ENCODE data around the gene VEZF1.

Gene VEZF1

GRCh38 chr17:57987581-57988300, at the start of gene VEZF1:
VEZF1 (minus strand) TSS chr17:57988254; CDS start chr17:57988111, 143 bp downstream.
- H3K27me3 ChIP-seq (replicated peaks; ENCODE audit: control insufficient read depth, insufficient read depth, low read length), result no peaks in the 10 kb centered on the region
- DNase-seq (ENCODE audit: extremely low read depth, insufficient read length), result peak; percentile 82
- TF ChIP-seq CTCF (IDR thresholded peaks at IDR 0.05; ENCODE audit: insufficient read depth, low read length, poor library complexity, severe bottlenecking), result no peak
- peaks cover 2% of the 10 kb centered on the region for H3K36me3 ChIP-seq (ENCODE audit: control insufficient read depth, insufficient read depth, low read length)
- H3K4me3 ChIP-seq (replicated peaks; ENCODE audit: low read depth, low read length), result peak within 1 kb of the TSS; percentile 92

DNA sequence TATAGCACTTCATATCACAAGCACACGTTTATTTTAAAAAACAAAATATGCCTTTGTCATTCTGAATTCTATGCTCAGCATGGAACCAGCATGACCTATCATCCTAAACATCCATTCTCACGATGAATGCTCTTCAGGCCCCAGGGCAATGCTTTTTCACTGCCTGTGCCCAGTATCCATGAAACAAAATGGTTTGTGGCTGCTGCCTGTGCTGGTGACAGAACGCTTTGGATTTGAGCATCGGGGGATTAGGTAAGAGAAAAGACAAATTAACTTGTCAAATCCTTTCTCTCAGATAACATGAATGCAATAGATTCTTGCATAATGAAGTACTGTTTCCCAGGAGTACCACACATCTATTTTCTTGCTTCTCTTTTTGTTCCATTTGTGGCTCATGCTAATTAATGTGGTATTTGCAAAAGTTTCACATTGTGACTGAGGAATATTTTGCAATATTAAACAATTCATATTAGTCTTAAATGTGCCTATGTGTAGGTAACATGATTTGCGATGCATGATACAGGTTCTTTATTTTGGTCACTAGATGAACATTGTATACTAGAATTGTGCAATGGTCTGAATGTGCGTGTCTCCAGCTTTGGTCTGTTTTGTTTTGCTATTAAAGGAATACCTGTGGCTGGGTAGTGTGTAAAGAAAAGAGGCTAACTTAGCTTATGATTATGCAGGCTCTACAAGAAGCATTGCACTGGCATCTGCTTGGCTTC, 44.8 kb upstream of the VEZF1 start:
- Histone ChIP-seq H3K36me3 (ENCODE audit: control insufficient read depth, insufficient read depth, low read length) (no peaks in the 10 kb centered on the region), H3K4me3 (replicated peaks; ENCODE audit: low read depth, low read length) (no peak overlapping the region), H3K27me3 (replicated peaks; ENCODE audit: control insufficient read depth, insufficient read depth, low read length) (no peaks in the 10 kb centered on the region)
- DNase-seq (ENCODE audit: extremely low read depth, insufficient read length), result no peak
- no peak for TF ChIP-seq CTCF (IDR thresholded peaks at IDR 0.05; ENCODE audit: insufficient read depth, low read length, poor library complexity, severe bottlenecking)

DNA sequence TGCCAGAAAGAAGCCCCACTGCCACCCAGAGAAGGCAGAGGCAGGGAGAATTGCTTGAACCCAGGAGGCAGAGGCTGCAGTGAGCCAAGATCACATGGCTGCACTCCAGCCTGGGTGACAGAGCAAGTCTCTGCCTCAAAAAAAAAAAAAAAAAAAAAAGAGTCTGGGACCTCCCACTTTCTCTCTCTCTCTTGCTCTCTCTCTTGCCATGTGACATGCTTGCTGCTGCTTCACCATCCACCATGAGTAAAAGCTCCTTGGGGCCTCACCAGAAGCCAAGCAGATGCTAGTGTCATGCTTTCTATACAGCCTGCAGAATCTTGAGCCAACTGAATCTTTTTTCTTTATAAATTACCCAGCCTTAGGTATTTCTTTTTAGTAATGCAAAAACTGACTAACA, 40.5 kb upstream of the VEZF1 start:
- H3K27me3 ChIP-seq (replicated peaks; ENCODE audit: control insufficient read depth, insufficient read depth, low read length), result no peaks in the 10 kb centered on the region
- H3K4me3 ChIP-seq (replicated peaks; ENCODE audit: low read depth, low read length), result no peak overlapping the region
- no peaks in the 10 kb centered on the region for H3K36me3 ChIP-seq (ENCODE audit: control insufficient read depth, insufficient read depth, low read length)
- DNase-seq (ENCODE audit: extremely low read depth, insufficient read length), result no peak
- TF ChIP-seq CTCF (IDR thresholded peaks at IDR 0.05; ENCODE audit: insufficient read depth, low read length, poor library complexity, severe bottlenecking), result no peak

DNA sequence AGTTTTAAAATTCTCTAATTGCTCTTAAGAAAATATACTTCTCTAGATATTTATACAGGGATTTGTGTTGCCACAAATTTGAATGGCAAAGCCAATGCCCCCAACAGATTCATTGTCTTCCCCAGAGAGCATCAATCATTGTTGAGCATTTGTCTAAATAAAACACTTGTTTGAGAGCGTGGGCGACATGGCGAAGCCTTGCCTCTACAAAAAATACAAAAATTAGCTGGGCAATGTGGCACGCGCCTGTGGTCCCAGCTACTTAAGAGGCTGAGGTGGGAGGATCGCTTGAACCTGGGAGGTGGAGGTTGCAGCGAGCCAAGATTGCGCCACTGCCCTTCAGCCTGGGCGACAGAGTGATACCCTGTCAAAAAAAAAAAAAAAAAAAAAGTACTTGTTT, 32.3 kb upstream of the VEZF1 start:
- DNase-seq (ENCODE audit: extremely low read depth, insufficient read length), result no peak
- no peak overlapping the region for H3K4me3 ChIP-seq (replicated peaks; ENCODE audit: low read depth, low read length)
- no peak for TF ChIP-seq CTCF (IDR thresholded peaks at IDR 0.05; ENCODE audit: insufficient read depth, low read length, poor library complexity, severe bottlenecking)
- H3K36me3 ChIP-seq (ENCODE audit: control insufficient read depth, insufficient read depth, low read length), result no peaks in the 10 kb centered on the region
- no peaks in the 10 kb centered on the region for H3K27me3 ChIP-seq (replicated peaks; ENCODE audit: control insufficient read depth, insufficient read depth, low read length)

DNA sequence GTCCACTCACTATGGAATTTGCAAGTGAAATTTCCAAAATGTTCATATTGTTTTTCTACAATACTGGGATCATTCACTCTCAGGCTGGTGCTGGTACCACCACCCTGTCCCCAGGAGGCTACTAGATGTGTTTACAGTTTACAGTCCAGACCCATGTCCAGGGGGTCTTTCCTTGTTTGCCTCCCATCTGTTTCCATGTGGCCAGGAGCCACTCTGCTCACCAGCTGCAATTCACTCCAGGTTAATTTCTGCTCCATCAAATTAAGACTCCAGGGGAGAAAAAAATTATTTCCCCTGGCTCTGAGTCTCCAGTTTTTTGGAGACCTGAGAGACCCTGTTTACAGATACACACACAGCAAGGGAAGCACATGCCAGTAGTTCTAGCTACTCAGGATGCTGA, 31.5 kb upstream of the VEZF1 start:
- H3K4me3 ChIP-seq (replicated peaks; ENCODE audit: low read depth, low read length), result no peak overlapping the region

More for the DNA sequence above, 31.5 kb upstream of the VEZF1 start:
- no peak for TF ChIP-seq CTCF (IDR thresholded peaks at IDR 0.05; ENCODE audit: insufficient read depth, low read length, poor library complexity, severe bottlenecking)
- DNase-seq (ENCODE audit: extremely low read depth, insufficient read length), result no peak
- no peaks in the 10 kb centered on the region for H3K36me3 ChIP-seq (ENCODE audit: control insufficient read depth, insufficient read depth, low read length)
- H3K27me3 ChIP-seq (replicated peaks; ENCODE audit: control insufficient read depth, insufficient read depth, low read length), result no peaks in the 10 kb centered on the region
